ENCODE measurements around the gene MACROD1.

The MACROD1 gene

GRCh38 chr11:64113462-64113780 is 52.5 kb downstream of the MACROD1 start:
- DNase-seq (ENCODE audit: low read depth, low spot score), result no peak

- no peak for DNase-seq (ENCODE audit: low read depth, low spot score)
Measured at GRCh38 chr11:64112771-64113461, 53.0 kb downstream of the MACROD1 start.

- no peak for DNase-seq (ENCODE audit: low read depth, low spot score)
Measured at GRCh38 chr11:64110465-64111375, 55.2 kb downstream of the MACROD1 start.

GRCh38 chr11:64109332-64109731 is 56.6 kb downstream of the MACROD1 start:
- no peak for DNase-seq (ENCODE audit: low read depth, low spot score)

GRCh38 chr11:64107303-64107702 is 58.6 kb downstream of the MACROD1 start:
- DNase-seq (ENCODE audit: low read depth, low spot score), result no peak

- DNase-seq (ENCODE audit: low read depth, low spot score), result no peak
Measured at GRCh38 chr11:64104632-64105031, 61.3 kb downstream of the MACROD1 start.

GRCh38 chr11:64103277-64103985 is 62.5 kb downstream of the MACROD1 start:
- DNase-seq (ENCODE audit: low read depth, low spot score), result no peak

- no peak for DNase-seq (ENCODE audit: low read depth, low spot score)
Measured at GRCh38 chr11:64102005-64102738, 63.7 kb downstream of the MACROD1 start.

GRCh38 chr11:64101461-64101860 is 64.5 kb downstream of the MACROD1 start:
- DNase-seq (ENCODE audit: low read depth, low spot score), result no peak

GRCh38 chr11:64100782-64101353 is 65.0 kb downstream of the MACROD1 start:
- no peak for DNase-seq (ENCODE audit: low read depth, low spot score)

- no peak for DNase-seq (ENCODE audit: low read depth, low spot score)
Measured at GRCh38 chr11:64100360-64100759, 65.6 kb downstream of the MACROD1 start.

- no peak for DNase-seq (ENCODE audit: low read depth, low spot score)
Measured at GRCh38 chr11:64099436-64099835, 66.5 kb downstream of the MACROD1 start.

- DNase-seq (ENCODE audit: low read depth, low spot score), result no peak
Measured at GRCh38 chr11:64098318-64098831, 67.5 kb downstream of the MACROD1 start.

- no peak for DNase-seq (ENCODE audit: low read depth, low spot score)
Measured at GRCh38 chr11:64097468-64098317, 68.2 kb downstream of the MACROD1 start.

- no peak for DNase-seq (ENCODE audit: low read depth, low spot score)
Measured at GRCh38 chr11:64096835-64097234, 69.1 kb downstream of the MACROD1 start.

GRCh38 chr11:64095949-64096348 is 70.0 kb downstream of the MACROD1 start:
- no peak for DNase-seq (ENCODE audit: low read depth, low spot score)

- no peak for DNase-seq (ENCODE audit: low read depth, low spot score)
Measured at GRCh38 chr11:64095273-64095817, 70.6 kb downstream of the MACROD1 start.

GRCh38 chr11:64094463-64095260 is 71.3 kb downstream of the MACROD1 start:
- no peak for DNase-seq (ENCODE audit: low read depth, low spot score)
